GM21390 (cell line): ENCODE results near the gene FYB2.

Experiments
- ATAC-seq: cut with Tn5 transposase; IDR thresholded peaks from one replicate; pipeline ENCODE4 v1.9.1; 2021; ENCODE audit not compliant: unreplicated experiment

FYB2 gene, protein sequence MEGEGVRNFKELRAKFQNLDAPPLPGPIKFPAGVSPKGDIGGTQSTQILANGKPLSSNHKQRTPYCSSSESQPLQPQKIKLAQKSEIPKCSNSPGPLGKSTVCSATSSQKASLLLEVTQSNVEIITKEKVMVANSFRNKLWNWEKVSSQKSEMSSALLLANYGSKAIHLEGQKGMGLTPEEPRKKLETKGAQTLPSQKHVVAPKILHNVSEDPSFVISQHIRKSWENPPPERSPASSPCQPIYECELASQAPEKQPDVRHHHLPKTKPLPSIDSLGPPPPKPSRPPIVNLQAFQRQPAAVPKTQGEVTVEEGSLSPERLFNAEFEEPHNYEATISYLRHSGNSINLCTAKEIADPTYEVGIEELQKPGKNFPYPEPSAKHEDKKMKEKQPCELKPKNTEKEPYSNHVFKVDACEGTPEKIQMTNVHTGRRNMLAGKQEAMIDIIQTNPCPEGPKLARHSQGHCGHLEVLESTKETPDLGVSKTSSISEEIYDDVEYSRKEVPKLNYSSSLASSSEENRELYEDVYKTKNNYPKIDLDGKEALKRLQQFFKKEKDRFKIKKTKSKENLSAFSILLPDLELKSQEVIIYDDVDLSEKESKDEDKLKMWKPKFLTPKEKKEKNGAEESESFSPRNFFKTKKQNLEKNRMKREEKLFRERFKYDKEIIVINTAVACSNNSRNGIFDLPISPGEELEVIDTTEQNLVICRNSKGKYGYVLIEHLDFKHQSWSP

GRCh38 chr1:56819387-56819899, at the start of gene FYB2:
TSS of gene FYB2 (minus strand) at chr1:56819404. CDS start at chr1:56819290, 114 bp downstream.
- no peak for ATAC-seq

DNA sequence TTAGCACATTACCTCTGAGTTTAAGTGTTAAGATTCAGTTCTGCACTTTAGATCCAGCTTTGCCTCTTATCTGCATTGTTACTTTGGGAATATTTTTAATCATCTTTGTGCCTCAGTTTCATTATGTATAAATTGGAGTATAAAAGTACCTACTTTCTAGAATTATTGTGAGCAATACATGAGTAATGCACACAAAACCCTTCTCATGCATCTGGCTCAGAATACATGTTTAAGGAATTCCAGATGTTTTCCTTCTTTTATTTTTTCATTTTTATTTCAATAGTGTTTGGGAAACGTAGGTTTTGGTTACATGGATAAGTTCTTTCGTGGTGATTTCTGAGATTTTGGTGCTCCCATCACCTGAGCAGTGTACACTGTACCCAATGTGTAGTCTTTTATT, 49.6 kb upstream of the FYB2 start:
- ATAC-seq = no peak

DNA sequence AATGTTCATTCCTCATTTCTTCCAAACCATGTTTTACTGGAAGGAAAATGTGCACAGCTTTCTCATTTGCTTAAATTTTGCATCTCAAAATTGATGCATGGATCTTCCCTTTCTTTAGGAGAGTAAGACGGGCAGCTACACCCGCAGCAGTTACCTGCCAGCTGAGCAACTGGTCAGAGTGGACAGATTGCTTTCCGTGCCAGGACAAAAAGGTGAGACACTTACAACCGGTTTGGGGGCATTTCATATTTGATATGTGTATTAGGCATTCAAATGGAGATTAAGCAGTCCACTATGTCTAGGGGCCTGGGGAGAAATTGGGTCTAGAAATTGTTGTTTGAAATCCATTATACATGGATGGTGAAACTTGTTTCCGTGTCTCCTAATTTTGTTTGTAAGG, 48.3 kb upstream of the FYB2 start:
- no peak for ATAC-seq

DNA sequence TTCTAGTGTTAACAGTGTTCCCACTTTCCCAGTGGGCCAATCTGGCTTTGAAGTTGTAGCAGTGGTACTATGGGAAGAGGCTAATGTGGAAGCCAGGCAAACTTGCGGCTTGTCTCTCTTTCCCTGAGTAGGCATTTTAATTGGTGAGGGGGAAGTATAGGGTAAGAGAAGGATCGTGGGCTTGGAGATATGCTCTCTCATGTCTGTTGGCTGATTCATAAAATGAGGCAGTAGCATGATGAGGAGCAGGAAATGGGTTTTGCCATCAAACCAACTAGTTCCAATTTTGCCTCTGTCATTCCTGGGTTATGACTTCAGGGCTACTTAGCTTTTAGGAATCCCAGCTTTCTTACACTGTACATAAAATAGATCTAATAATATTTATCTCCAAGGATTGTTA, 47.5 kb upstream of the FYB2 start:
- ATAC-seq = no peak

DNA sequence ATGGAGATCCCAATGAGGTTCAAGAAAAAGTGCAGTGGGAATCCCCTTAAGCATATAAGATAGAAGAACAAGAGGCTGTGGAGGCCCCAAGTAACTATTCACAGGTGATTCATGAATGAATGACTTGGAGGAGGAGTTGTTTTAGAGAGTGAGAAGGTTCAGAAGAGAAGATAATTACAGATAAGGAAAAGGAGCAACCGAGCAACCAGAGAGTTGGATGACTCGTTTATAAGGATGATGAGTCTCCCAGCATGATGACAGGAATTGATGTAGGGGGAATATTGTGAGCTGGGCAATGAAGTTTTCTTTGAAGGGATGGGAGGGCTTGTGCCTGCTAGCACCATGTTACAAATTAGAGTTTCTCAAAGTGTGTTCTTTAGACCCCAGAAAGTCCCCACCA, 45.2 kb upstream of the FYB2 start:
- no peak for ATAC-seq

GRCh38 chr1:56863265-56863992, 44.2 kb upstream of the FYB2 start:
- no peak for ATAC-seq

DNA sequence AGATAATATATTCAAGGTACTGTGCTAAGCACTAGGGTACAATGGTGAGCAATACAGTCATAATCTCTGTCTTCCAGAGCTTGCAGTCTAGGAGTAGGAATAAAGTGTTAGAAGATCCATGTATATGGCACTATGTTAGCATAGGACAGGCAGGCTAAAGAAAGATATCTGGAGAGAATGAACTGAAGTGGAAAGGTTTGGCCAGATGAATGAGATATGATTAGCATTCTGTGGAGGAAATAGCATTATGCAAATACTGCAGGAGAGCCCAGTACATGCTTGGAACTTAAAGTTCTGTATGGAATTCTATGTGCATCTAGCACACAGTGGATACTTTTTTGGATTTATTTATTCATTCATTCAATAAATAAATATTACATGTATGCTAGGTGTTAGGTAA, 40.1 kb upstream of the FYB2 start:
- no peak for ATAC-seq

GRCh38 chr1:56856186-56856585, 37.0 kb upstream of the FYB2 start:
- no peak for ATAC-seq

DNA sequence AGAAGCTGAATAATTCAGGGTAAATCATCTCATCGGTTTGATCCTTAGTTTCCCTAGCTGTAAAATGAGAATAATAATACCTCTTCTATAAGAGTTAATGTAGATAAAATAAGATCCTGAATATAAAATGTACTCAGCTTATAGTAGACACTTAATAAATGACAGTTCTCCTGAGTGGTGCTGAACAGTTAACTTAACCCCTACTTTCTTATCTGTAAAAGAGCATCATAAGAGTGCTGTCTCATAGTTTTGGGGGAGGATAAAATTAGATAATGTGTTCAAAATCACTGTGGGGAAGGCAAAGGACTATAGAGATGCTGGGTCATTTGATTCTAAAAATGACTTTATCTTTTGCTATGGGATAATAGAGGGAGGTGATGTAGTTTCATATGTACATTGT, 36.0 kb upstream of the FYB2 start:
- ATAC-seq = no peak

DNA sequence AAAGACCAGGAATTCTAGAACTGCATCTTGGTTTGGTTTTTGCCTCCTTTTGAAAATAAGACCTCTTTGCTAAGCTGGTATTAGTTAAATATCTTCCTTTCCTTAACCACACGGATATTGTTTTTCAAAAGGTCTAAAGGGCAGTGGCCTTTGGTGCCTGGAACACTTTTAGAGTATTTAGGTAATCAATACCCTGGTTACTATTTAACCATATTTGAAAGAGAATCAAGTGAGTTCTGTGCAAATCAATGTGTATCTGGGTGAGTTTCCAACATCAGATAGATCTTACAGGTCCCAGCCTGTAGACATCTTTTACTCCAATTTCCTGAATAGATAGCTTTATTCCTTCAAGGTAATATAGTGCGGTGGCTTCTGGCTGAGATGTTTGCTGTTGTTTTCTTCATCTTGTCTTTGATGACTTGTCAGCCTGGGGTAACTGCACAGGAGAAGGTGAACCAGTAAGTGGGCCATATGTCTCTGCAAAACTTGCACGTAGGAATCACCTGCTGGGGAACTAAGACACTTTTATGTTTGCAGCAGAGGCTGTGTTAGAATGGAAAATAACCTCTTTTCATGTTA, 35.4 kb upstream of the FYB2 start, which contains the start of gene C8A:
Gene C8A (plus strand): TSS at position 277 of the 579 bp plus-strand sequence. CDS start 105 bp downstream, at position 382.
- no peak for ATAC-seq

- no peak for ATAC-seq
These were observed 33.3 kb upstream of the FYB2 start for GRCh38 chr1:56852476-56852875.

GRCh38 chr1:56850922-56851321, 31.7 kb upstream of the FYB2 start:
- ATAC-seq = no peak

- ATAC-seq = no peak
These were observed 31.2 kb upstream of the FYB2 start for GRCh38 chr1:56850411-56850810.

- no peak for ATAC-seq
These were observed 30.5 kb upstream of the FYB2 start for GRCh38 chr1:56849750-56850149.

DNA sequence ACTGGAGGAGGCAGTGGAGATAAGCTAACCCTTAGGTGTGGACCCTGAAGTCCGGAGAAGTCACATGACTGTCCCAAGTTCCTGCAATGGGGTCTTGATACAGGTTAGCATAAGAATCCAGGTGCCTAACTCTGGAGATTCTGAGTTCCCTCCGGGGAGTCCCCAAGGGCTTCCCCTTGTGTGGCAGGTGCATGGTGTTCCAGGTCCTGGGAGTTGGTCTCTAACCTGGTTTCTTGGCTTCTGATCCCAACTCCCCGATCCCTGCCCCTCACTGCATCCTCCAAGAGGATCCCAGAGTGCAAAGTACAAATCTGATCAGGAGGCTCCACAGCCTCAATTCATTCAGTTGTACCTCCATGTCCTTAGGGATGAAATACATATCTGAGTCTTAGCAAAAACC, 26.1 kb upstream of the FYB2 start:
- no peak for ATAC-seq

GRCh38 chr1:56844545-56845136, 25.4 kb upstream of the FYB2 start:
- ATAC-seq = no peak

GRCh38 chr1:56843544-56843943, 24.3 kb upstream of the FYB2 start:
- ATAC-seq = no peak

GRCh38 chr1:56838759-56839158, 19.6 kb upstream of the FYB2 start:
- ATAC-seq = no peak

- ATAC-seq = no peak
These were observed 18.2 kb upstream of the FYB2 start for GRCh38 chr1:56837244-56837939.

- ATAC-seq = no peak
These were observed 17.2 kb upstream of the FYB2 start for GRCh38 chr1:56836359-56836758.
